Measurements from ENCODE around the gene MAP4K4.

The MAP4K4 gene

GRCh38 chr2:101818531-101819451, 121.3 kb downstream of the MAP4K4 start:
- DNase-seq = no peak

- no peak for DNase-seq
These were observed 123.0 kb downstream of the MAP4K4 start for GRCh38 chr2:101820519-101820918.

GRCh38 chr2:101821059-101821805, 123.7 kb downstream of the MAP4K4 start:
- DNase-seq = no peak

GRCh38 chr2:101821828-101822458, 124.4 kb downstream of the MAP4K4 start:
- DNase-seq = no peak

GRCh38 chr2:101823347-101823791, 125.9 kb downstream of the MAP4K4 start:
- no peak for DNase-seq

GRCh38 chr2:101823859-101824258, 126.4 kb downstream of the MAP4K4 start:
- no peak for DNase-seq

GRCh38 chr2:101826716-101827115, 129.2 kb downstream of the MAP4K4 start:
- no peak for DNase-seq

- DNase-seq = no peak
These were observed 129.7 kb downstream of the MAP4K4 start for GRCh38 chr2:101827246-101827645.

GRCh38 chr2:101828257-101828656, 130.8 kb downstream of the MAP4K4 start:
- no peak for DNase-seq

GRCh38 chr2:101828673-101829334, 131.3 kb downstream of the MAP4K4 start:
- no peak for DNase-seq

- DNase-seq = no peak
These were observed 131.9 kb downstream of the MAP4K4 start for GRCh38 chr2:101829429-101829828.

- DNase-seq = no peak
These were observed 132.6 kb downstream of the MAP4K4 start for GRCh38 chr2:101830146-101830545.

- DNase-seq = no peak
These were observed 133.0 kb downstream of the MAP4K4 start for GRCh38 chr2:101830555-101830954.

GRCh38 chr2:101831351-101831865, 133.9 kb downstream of the MAP4K4 start:
- no peak for DNase-seq

- DNase-seq = no peak
These were observed 134.6 kb downstream of the MAP4K4 start for GRCh38 chr2:101832114-101832513.

GRCh38 chr2:101833890-101834523, 136.5 kb downstream of the MAP4K4 start:
- DNase-seq = no peak

- DNase-seq = no peak
These were observed 139.8 kb downstream of the MAP4K4 start for GRCh38 chr2:101837354-101837753.

- no peak for DNase-seq
These were observed 144.3 kb downstream of the MAP4K4 start for GRCh38 chr2:101841679-101842327.

- no peak for DNase-seq
These were observed 145.0 kb downstream of the MAP4K4 start for GRCh38 chr2:101842471-101842870.

GRCh38 chr2:101843048-101843447, 145.5 kb downstream of the MAP4K4 start:
- DNase-seq = no peak

GRCh38 chr2:101843471-101843870, 146.0 kb downstream of the MAP4K4 start:
- DNase-seq = no peak

All from activated gamma-delta T cell (primary cell).